CD1c-positive myeloid dendritic cell (primary cell): ENCODE data around the gene IL2.
A peak's percentile ranks its signal among the peaks of the same experiment; 100 is the strongest.

ENCODE experiments used
- DNase-seq: peaks from one replicate; pipeline ENCODE4 v3.0.0-alpha.2; 2016; ENCODE audit errors: extremely low spot score

Gene IL2

DNA sequence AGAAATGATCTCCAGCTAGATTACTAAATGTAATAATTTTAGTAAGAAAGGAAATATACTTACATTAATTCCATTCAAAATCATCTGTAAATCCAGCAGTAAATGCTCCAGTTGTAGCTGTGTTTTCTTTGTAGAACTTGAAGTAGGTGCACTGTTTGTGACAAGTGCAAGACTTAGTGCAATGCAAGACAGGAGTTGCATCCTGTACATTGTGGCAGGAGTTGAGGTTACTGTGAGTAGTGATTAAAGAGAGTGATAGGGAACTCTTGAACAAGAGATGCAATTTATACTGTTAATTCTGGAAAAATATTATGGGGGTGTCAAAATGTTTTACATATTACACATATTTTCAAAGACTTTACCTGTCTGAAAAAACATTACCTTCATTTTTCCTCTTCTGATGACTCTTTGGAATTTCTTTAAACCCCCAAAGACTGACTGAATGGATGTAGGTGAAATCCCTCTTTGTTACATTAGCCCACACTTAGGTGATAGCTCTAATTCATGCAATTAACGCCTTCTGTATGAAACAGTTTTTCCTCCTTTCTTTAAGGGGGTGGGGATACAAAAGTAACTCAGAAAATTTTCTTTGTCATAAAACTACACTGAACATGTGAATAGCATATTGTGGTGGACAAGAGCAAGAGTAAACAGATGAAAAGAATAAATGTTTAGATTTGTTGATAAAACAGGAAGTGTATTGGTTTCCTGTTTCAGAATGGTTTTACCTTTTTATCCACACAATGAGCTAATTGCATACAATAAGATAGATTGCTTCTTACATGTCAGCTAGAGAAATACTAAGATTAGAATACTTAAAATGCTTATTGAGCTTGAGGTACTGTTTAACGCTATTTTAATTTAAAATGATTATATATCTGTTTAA is at the start of gene IL2:
TSS of gene IL2 (minus strand) at position 495 of the 886 bp plus-strand sequence. CDS start at position 210, 285 bp downstream.
- DNase-seq = no peak

DNA sequence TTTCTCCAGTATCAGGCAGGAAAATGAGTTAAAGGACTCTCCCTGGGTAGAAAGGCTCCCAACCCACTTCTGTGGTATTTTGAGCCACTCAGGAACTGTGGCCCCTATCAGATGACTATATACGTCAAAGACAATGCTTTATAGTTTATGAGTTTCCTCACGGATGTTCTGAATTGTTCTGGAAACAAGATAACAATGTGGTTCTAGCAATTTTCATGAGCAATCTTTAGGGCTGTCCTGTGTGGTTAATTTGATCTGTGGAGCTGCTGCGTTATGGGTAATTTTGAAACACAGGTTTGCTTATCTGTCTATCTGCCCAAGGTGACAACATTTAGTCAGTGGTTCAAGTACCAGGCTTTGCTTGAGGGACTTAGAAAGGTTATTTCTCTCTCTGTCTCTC is 46.7 kb upstream of the IL2 start:
- DNase-seq = no peak

DNA sequence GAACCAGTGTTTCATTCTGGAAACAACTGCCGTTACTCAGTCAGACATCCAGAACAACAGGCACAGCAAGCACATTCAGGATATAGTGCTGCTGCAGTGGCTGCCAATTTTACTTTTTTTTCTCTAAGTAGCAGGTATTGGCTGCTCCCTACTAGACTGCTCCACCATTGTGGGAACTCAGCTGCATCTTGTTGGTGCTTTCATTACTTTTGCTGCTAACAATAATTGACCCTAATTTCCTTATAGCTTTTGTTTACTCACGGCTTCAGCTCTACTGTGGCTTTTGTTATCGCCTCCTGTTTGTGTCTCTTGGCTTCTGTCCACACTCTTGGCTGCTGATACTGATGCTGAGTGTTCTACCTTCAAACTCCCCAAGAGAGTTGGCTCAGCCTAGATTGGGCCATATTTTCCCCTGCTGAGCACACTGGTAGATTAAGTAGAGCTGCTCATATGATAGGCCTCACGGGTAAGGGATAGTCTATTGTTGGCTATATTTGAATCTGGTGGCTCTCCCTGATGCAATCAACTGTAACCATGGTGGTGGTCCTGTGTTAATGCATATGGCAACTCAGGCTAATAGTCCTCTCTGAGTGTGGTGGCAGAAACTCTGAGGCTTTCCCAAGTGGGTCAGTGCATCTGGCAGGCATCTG is 44.5 kb upstream of the IL2 start:
- DNase-seq = no peak

DNA sequence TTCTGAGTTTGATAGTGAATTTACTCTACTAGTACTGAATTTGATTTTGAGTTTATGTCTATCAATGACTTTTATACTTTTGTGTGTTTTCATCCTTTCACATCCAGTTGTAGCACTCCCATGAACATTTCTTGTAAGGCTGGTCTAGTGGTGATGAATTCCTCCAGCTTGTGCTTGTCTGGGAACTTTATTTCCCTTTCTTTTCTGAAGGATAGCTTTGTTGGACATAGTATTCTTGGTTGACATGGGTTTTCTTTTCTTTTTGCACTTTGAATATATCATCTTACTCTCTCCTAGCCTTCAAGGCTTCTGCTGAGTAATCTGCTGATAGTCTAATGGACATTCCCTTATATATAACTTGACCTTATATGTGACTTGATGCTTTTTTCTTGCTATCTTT is 32.5 kb upstream of the IL2 start:
- DNase-seq = no peak

DNA sequence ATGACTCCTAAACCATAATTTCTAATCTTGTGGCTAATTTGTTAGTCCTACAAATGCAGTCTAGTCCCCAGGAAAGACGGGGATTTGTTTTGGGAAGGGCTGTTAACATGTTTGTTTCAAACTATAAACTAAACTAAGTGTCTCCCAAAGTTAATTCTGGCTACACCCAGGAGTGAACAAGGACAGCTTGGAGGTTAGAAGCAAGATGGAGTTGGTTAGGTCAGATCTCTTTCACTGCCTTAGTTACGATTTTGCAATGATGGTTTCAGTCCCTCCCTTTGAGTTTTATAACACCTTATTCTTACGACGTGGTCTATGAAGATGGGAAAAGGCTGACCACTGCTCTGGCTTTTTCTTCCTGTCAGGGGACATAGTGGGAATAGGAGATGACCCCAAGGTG is 27.0 kb upstream of the IL2 start:
- DNase-seq = no peak

DNA sequence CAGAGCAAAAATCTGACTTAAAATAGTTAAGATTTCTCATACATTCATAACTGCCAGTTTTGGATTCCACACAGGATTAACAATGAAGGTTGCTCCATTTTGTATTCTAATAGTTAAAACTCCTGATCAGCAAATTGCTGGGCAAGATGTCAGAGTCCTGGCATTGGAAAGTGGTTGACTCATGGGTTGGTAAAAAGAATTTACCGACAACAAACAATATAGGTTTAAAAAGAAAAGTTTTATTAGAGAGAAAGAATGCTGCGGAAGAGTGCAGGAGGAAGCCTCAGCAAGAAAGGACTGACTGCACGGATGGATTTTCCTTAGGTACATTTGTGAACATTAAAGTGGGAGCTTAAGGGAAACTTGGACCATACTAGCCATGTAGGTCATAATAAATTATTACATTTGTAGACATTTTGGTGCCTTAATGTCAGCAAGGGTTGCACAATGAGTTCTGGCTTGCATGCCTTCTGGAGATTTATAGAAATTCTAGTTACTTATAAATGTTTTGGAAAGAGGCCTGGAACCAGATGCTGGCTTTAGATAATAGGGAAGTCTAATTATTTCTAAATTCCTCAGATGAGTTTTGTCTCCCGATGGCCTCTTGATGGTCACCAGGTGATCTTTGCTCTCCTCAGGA is 25.4 kb upstream of the IL2 start:
- no peak for DNase-seq

DNA sequence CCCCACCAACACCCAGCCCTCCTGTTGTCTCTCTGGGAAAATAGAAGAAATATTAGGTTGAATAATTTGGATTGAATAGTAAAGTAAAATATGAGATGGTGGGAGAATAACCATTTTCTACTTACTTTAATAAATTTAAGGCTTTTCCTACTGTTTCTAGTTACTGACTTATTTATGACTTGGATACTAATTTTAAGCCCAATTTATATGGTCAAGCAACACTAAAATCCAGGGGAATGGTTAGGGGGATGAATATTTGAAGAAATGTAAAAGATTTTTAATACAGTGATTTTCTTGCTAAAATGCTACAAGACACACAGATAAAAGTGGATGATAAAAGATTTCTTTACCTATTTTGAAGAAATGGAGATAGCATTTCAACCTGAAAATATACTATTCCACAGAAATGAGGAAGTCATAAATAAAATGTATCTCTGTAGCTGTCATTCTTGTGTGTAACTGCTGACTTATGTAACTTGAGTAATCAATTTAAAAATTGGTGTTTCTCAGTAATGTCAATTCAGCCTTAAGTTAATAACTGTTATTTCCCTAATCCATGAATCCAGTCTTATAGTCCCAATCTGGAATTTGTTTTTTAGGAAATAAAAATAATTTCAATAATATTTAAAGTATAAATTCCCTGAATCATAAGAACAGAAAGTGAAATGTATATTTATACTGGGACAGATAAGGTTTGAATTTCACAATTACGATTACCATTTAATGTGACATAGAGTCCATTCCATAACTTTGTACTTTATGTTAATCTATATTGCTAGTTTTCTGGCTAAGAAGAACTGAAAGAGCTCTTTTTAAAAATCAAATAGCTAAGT is 24.3 kb upstream of the IL2 start:
- no peak for DNase-seq

DNA sequence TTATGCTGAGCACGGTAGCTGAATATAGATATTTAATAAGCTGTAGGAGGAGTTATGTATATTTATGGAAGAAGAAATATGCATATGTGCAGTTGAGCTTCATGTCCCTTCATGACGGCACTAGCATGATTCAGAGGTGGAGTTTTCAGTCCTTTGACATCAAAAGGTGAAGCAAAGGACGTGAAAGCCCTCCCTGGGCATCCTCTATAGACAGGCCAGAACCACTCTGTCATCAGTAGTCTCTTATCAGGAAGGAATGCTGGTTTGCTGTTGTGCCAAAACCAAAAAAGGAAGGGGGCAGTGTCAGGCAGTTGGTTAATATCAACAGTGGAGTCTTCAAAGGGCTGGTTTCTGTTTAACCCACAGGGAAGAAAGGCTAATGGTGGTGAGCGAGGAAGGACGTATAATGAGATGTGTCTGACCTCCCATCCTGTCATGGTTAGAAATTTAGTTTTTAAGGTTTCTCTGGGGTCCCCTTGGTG is 23.5 kb upstream of the IL2 start:
- DNase-seq = no peak

DNA sequence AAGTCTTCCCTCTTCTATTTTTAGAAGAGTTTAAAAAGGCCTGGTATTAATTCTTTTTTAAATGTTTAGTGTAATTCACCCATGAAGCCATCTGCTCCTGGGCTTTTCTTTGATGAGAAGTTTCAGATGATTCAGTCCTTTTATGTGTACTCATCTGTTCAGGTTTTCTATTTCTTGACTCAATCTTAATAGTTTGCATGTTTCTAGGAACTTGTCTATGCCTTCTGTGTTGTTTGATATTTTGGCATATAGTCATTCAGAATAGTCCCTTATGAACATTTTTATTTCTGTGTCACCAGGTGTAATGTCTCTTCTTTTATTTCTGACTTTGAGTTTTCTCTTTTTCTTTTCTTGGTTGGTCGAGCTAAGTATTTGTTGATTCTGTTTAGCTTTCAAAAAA is 20.2 kb upstream of the IL2 start:
- DNase-seq = no peak

DNA sequence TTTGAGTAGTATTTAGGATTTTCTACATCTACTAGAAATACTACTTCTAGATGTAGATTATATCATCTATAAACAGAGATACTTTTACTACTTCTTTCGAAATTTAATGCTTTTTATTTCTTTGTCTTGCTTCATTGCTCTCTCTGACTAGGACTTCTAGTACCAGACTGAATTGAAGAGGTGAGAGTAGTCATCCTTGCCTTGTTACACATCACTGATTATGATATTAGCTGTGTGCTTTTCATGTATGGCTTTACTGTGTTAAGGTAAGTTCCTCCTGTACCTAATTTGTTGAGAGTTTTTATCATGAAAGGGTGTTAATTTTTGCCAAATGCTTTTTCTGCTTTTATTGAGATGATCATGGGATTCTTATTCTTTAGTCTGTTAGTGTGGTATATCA is 19.6 kb upstream of the IL2 start:
- DNase-seq = no peak

DNA sequence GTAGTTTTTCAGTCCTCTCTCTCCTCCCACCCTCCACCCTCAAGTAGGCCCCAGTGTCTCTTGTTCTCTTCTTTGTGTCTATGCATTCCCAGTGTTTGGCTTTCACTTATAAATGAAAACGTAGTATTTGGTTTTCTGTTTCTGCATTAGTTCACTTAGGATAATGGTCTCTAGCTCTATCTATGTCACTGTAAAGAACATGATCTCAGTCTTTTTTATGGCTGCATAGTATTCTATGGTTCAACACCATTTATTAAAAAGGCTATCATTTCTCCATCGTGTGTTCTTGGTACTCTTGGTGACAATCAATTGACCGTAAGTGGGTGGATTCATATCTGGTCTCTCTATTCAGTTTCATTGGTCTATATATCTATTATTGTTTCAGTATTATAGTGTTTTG is 18.7 kb upstream of the IL2 start:
- no peak for DNase-seq

DNA sequence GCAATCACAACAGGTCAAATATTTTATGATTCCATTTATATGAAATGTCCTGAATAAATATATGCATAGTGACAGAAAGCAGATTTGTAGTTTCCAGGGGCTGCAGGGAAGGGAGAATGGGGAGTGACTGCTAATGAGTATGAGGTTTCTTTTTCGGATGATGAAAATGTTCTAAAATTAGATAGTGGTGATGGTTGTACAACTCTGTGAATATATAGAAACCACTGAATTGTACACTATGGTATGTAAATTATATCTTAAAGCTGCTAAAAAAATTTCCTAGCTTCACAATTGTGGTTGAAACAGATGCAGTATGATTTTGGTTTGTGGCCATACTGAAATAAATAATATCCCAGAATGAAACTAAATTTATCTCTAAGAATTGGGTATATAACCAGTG is 12.9 kb upstream of the IL2 start:
- no peak for DNase-seq

DNA sequence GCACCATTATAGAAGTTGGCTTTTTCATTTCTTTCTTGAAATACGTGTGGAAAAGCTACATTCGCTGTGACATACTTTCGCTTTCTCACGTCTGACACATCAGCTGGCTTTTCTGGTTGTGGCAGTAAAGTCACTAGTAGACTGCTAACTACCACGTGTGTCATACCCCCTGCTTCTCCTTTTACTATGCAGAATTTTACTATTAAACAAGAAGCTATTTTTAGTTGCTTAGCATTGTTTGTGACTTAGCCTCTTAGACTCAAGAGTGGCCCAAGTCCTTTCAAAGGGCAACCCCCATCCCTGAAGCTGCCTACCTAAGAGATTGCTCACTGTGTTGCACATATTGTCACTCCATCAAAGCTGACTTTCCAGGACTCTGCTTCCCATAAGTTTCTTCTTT is 2.1 kb upstream of the IL2 start:
- DNase-seq = peak; percentile 43

DNA sequence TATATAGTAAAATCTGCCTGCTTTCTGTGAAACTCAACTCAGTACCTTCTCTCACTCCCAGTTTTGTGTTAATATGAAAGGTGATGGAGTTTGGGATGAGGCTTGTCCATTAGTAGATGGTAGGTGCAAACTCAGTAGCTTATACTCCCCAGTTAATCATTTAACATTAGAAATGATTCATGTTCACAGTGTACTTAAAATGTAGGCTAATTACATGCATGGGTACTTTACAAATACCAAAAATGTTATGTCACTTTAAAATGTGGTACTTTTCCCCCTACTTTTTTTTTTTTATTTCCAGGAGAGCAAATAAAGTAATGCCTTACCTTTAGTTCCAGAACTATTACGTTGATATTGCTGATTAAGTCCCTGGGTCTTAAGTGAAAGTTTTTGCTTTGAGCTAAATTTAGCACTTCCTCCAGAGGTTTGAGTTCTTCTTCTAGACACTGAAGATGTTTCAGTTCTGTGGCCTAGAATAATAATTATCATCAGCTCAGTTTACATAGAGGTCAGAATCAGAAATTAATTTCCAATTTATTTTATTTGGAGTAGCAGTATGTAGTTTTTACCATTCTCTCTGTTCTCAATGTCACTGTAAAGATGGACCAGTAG is 3.0 kb downstream of the IL2 start:
- DNase-seq = no peak

DNA sequence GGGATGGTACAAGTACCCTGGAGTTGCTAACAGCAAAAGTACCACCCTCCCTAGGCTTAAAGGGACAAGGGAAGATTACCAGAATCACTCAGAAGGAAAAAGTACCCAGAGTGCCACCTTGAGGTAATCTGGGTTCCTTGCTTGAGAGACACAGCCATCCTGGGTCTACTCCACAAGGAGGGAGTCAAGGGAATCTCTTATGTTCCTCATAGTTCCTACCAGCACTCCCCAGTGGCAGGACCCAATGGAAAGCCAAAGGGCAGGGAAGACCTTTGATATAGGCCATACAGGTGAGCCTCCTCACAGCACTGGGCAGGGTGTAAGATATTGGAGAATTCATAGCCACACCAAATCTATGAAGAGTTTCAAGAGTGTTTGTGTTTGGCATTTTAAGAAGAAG is 5.7 kb downstream of the IL2 start:
- no peak for DNase-seq

DNA sequence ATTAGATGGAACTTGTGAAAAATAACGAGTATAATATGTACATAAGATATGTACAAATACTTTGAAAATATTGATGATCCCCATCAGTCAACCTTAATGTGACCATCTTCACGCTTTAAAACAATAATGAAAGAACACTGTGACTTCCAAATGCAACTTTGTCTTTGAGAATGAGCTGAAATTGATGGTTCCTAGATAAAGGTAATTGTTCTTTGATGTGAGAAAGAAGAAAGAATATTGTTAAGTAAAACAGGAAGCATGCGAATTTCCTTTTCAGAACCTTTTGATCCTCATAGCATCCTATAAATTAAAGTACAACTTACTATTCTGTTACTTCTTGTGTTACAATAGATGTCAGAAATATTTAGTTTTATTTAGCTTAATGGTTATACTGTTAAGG is 22.2 kb downstream of the IL2 start:
- no peak for DNase-seq

DNA sequence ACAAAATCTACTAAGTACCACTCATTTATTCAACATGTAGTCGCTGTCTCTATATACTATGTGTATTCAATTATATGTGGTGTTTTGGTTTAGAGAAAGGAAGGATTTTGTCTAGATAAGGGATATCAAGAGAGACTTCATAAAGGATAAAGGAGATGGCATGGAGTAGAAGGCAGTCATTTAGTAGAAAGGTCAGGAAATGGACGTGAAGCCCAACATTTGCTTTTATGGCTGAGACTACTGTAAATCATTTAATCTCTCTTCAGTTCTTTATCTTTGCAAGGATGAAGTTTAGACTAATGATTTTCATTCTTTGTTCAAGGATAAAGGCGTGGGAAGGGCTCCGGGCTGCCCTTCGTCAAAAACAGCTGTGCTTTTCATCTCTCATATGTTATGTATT is 25.2 kb downstream of the IL2 start:
- no peak for DNase-seq

DNA sequence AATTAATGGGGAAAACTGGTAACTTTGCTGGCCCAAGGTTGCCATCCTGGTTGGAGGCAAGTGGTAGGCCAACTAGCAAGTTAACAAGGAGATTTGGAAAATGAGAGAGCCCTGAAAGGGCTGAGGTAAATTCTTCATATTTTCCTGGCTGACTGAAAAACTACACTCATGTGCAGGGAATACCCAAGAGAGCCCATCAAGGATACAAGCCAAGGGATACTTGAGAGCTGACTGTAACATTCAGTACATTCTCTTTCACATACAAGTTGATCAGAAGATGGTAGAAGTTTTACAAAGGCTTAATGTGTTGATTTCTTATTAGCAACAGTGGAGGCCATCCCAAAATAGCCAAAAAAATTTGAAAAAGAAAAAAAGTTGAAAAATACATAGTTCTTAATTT is 33.3 kb downstream of the IL2 start:
- DNase-seq = no peak

DNA sequence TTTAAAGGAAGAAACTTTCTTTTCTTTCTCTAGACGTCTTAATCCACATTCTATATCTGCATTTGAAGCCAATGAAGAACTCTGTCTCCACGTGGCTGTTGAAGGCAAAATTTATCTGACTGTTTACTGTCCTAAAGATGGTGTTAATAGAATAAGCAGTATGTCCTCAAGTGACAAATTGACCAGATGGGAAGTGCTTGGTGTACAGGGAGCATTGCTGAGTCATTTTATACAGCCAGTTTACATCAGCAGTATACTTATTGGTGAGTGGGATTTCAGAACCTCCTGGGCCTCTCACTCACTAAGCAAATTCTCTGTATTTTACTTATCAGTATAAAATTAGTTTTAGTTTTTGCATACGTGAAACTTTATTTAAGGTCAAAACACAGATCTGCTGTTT is 44.0 kb downstream of the IL2 start:
- DNase-seq = no peak

DNA sequence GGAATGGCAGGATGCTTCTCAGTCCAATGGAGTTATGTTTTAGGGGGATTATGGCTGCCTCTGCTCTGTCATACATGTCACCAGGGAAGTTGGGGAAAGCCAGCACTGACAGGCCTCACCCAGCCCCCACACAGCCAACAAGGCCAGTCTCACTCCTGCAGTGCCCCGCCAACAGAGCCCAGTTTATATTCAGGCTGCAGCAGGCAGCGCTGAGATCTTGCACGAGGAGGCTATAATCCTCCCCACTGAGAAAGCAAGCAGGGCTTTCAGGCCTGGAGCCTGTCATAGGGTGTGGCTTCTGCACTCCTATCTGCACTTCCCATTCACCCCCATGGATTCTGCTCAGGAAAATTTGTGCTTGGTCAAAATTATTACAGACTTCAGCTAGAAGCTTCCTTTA is 52.7 kb downstream of the IL2 start:
- DNase-seq = no peak
